Panc1 (cell line): ENCODE measurements around the gene RIMBP2. TPM values are rescaled to one million over a fixed set of nuclear protein-coding genes. Genes with fewer than 3 reads are reported as not detected.

Source experiments
- ATAC-seq: fragments of 200-7000 bp; cut with Tn5 transposase; 2 replicates; pipeline ENCODE4 v1.9.1; 2020; ENCODE audit warnings: mild to moderate bottlenecking, moderate library complexity
- BruUV-seq: library from RNA; stranded (reverse); fragments of 400-500 nt; replicated peaks from 2 replicates; lab custom pipeline; 2021; lab: Mats Ljungman, UMichigan
- CTCF ChIA-PET: fragments of 300-600 bp; sonication (Branson Sonifier 250); formaldehyde crosslinking; loops from one replicate; lab custom pipeline; 2022; ENCODE audit warnings: antibody characterized with exemption; lab: Charles Lee
- POLR2A ChIA-PET: fragments of 300-600 bp; sonication (Branson Sonifier 250); formaldehyde crosslinking; loops from one replicate; lab custom pipeline; 2022; ENCODE audit warnings: antibody characterized with exemption; lab: Charles Lee
- DNase-seq: peaks from one replicate; pipeline ENCODE4 v3.0.0-alpha.2; 2010; ENCODE audit warnings: low read depth, low spot score
- H3K27ac ChIP-seq: 2 replicates; pipeline ENCODE4 v1.5.1; 2011; ENCODE audit warnings: mild to moderate bottlenecking, low read length, inconsistent platforms
- H3K27me3 ChIP-seq: fragments of 200-500 bp; sonication (Bioruptor generic); 2 replicates; pipeline ENCODE4 v1.6.0; 2014; ENCODE audit warnings: low read length, inconsistent platforms; ENCODE audit not compliant: control insufficient read depth, insufficient read depth
- H3K36me3 ChIP-seq: fragments of 200-500 bp; sonication (Bioruptor generic); 2 replicates; pipeline ENCODE4 v1.5.1; 2014; ENCODE audit warnings: inconsistent platforms, mild to moderate bottlenecking, low read length, moderate library complexity; ENCODE audit not compliant: control insufficient read depth, insufficient read depth
- H3K4me1 ChIP-seq: 2 replicates; pipeline ENCODE4 v1.5.1; 2011; ENCODE audit warnings: inconsistent platforms, mild to moderate bottlenecking, low read length, moderate library complexity; ENCODE audit not compliant: control insufficient read depth, insufficient read depth
- H3K4me3 ChIP-seq, 2 experiments: 2 replicates each; pipeline ENCODE4 v1.5.1; 2011 to 2012; ENCODE audit warnings: low read depth in 2 of 2, low read length in 2 of 2, mild to moderate bottlenecking in 2 of 2, inconsistent platforms in 1 of 2, moderate library complexity in 1 of 2
- H3K9me3 ChIP-seq: fragments of 200-500 bp; sonication (Bioruptor generic); 2 replicates; pipeline ENCODE4 v1.5.1; 2014; ENCODE audit warnings: low read depth, mild to moderate bottlenecking, inconsistent platforms, low read length, moderate library complexity; ENCODE audit not compliant: control insufficient read depth, insufficient read depth
- CTCF ChIP-seq: fragments of 450-650 bp; IDR thresholded peaks from 2 replicates; pipeline ENCODE4 v1.5.1; 2017; ENCODE audit warnings: mild to moderate bottlenecking
- POLR2AphosphoS5 ChIP-seq: IDR thresholded peaks from 2 replicates; pipeline ENCODE4 v1.6.1; 2012; ENCODE audit warnings: mild to moderate bottlenecking, low read depth, low read length, moderate library complexity
- REST ChIP-seq, 2 experiments: IDR thresholded peaks; 2 replicates each; pipeline ENCODE4 v1.6.1; 2011 to 2012; ENCODE audit warnings: low read depth in 2 of 2, control low read depth in 1 of 2, low read length in 1 of 2, mild to moderate bottlenecking in 1 of 2, moderate library complexity in 1 of 2; ENCODE audit not compliant: insufficient read depth in 1 of 2
- SIN3A ChIP-seq: IDR thresholded peaks from 2 replicates; pipeline ENCODE4 v1.6.1; 2012; ENCODE audit warnings: low read depth, mild to moderate bottlenecking, low read length, moderate library complexity, borderline replicate concordance; ENCODE audit not compliant: insufficient read depth
- TCF7L2 ChIP-seq: IDR thresholded peaks from 2 replicates; pipeline ENCODE4 v1.6.1; 2011; ENCODE audit warnings: mild to moderate bottlenecking, low read depth, low read length, inconsistent platforms
- in situ Hi-C: cut with HindIII; loops from 2 replicates; pipeline ENCODE4 v1.10.0; 2016; ENCODE audit warnings: low sequenced_read_pairs, low pct_unique_long_range_greater_than_20kb
- intact Hi-C: fragments of 100-400 bp; cut with micrococcal nuclease; formaldehyde crosslinking; loops from one replicate; pipeline ENCODE4 v1.10.0; 2022; ENCODE audit not compliant: unreplicated experiment
- total RNA-seq: library from RNA; stranded (reverse); gene quantifications from one replicate; pipeline ENCODE4 v1.2.1, GENCODE V29; 2021; ENCODE audit not compliant: unreplicated experiment

Gene RIMBP2
- total RNA-seq, 1 experiment from 2014 or later, result not detected

GRCh38 chr12:130743606-130744005, 27.5 kb upstream of the RIMBP2 start:
- Histone ChIP-seq H3K9me3 (no peaks in the 10 kb centered on the region), H3K36me3 (no peaks in the 10 kb centered on the region), H3K27me3 (0 out of 2 replicates have a peak, but pooled peaks cover 5% of the 10 kb centered on the region), H3K4me3 (no peak overlapping the region), H3K27ac (no peak overlapping the region), H3K4me1 (no peaks in the 10 kb centered on the region)
- POLR2A ChIA-PET, result no interaction called here
- in situ Hi-C loops (loop anchor here (10.0 kb wide), 1 partner anchor 349 kb away; no protein-coding TSS in a partner anchor), intact Hi-C loops (no loop called here)
- CTCF ChIA-PET, result no interaction called here
- no TSS peak for BruUV-seq
- no peak for ATAC-seq
- TF ChIP-seq CTCF (no peak), REST (IDR thresholded peaks at IDR 0.05; ENCODE audit: insufficient read depth in 1 of 2, low read depth in 2 of 2, low read length in 1 of 2) (no peak), TCF7L2 (no peak), SIN3A (no peak), POLR2AphosphoS5 (no peak)
- no peak for DNase-seq

GRCh38 chr12:130743176-130743575, 27.1 kb upstream of the RIMBP2 start:
- ATAC-seq (no peak), DNase-seq (no peak)
- Histone ChIP-seq H3K9me3 (no peaks in the 10 kb centered on the region), H3K4me1 (no peaks in the 10 kb centered on the region), H3K27me3 (0 out of 2 replicates have a peak, but pooled peaks cover 5% of the 10 kb centered on the region), H3K27ac (no peak overlapping the region), H3K36me3 (no peaks in the 10 kb centered on the region), H3K4me3 (no peak overlapping the region)
- BruUV-seq, result no TSS peak
- POLR2A ChIA-PET, result no interaction called here
- in situ Hi-C loops, result loop anchor here (10.0 kb wide), 1 partner anchor 348 kb away; no protein-coding TSS in a partner anchor
- intact Hi-C loops, result no loop called here
- no peak for TF ChIP-seq POLR2AphosphoS5
- no peak for TF ChIP-seq REST (IDR thresholded peaks at IDR 0.05; ENCODE audit: insufficient read depth in 1 of 2, low read depth in 2 of 2, low read length in 1 of 2)
- no peak for TF ChIP-seq TCF7L2
- CTCF ChIA-PET, result no interaction called here
